OCI-LY1 (cell line): ENCODE measurements around the gene NDRG2.
"Not testable (repeated sequence)": the region's sequence is repeated elsewhere in the genome, so short reads cannot be mapped to it uniquely, and the experiment has no call there.

Experiments
- H2AFZ ChIP-seq: fragments of 200-600 bp; sonication (generic), shearing (Covaris generic); 2 replicates; pipeline ENCODE4 v1.6.0; 2014; ENCODE audit warnings: antibody characterized with exemption, mild to moderate bottlenecking, low read length
- H3F3A ChIP-seq: fragments of 200-600 bp; sonication (generic), shearing (Covaris generic); 2 replicates; pipeline ENCODE4 v1.6.0; 2014; ENCODE audit warnings: mild to moderate bottlenecking, antibody characterized with exemption, low read length, moderate library complexity; ENCODE audit not compliant: insufficient read depth
- H3K27ac ChIP-seq: fragments of 200-600 bp; sonication (generic); 2 replicates; pipeline ENCODE4 v1.5.1; 2014; ENCODE audit warnings: low read length, mixed run types, mild to moderate bottlenecking, low read depth; ENCODE audit not compliant: poor library complexity, severe bottlenecking
- H3K27me3 ChIP-seq: fragments of 200-600 bp; sonication (generic); 2 replicates; pipeline ENCODE4 v1.6.0; 2014; ENCODE audit warnings: antibody characterized with exemption, mild to moderate bottlenecking, low read length, moderate library complexity; ENCODE audit not compliant: insufficient read depth
- H3K36me3 ChIP-seq: fragments of 200-600 bp; sonication (generic); 2 replicates; pipeline ENCODE4 v1.6.1; 2014; ENCODE audit warnings: mild to moderate bottlenecking, antibody characterized with exemption, low read length, moderate library complexity, mixed read lengths; ENCODE audit not compliant: insufficient read depth
- H3K4me1 ChIP-seq: fragments of 200-600 bp; sonication (generic); 2 replicates; pipeline ENCODE4 v1.5.1; 2014; ENCODE audit warnings: mild to moderate bottlenecking, low read length, moderate library complexity; ENCODE audit not compliant: insufficient read depth, severe bottlenecking
- H3K4me2 ChIP-seq: fragments of 200-600 bp; sonication (generic), shearing (Covaris generic); 2 replicates; pipeline ENCODE4 v1.6.1; 2014; ENCODE audit warnings: low read length
- H3K4me3 ChIP-seq: fragments of 200-600 bp; sonication (generic); 2 replicates; pipeline ENCODE4 v1.5.1; 2014; ENCODE audit warnings: low read length, low read depth, mild to moderate bottlenecking, mixed read lengths; ENCODE audit not compliant: poor library complexity, severe bottlenecking
- H3K79me2 ChIP-seq: fragments of 200-600 bp; shearing (Covaris generic); 2 replicates; pipeline ENCODE4 v1.6.1; 2016; ENCODE audit warnings: mixed run types, low read length, mixed read lengths; ENCODE audit not compliant: insufficient read depth
- H3K9ac ChIP-seq: fragments of 200-600 bp; sonication (generic), shearing (Covaris generic); 2 replicates; pipeline ENCODE4 v1.6.1; 2014; ENCODE audit warnings: mild to moderate bottlenecking, low read length, mixed read lengths
- H3K9me2 ChIP-seq: fragments of 200-600 bp; sonication (generic), shearing (Covaris generic); 2 replicates; pipeline ENCODE4 v1.6.1; 2014; ENCODE audit warnings: low read depth, mild to moderate bottlenecking, low read length, mixed read lengths
- H3K9me3 ChIP-seq: fragments of 200-600 bp; shearing (Covaris generic); 2 replicates; pipeline ENCODE4 v1.6.1; 2014; ENCODE audit warnings: low read length, mixed read lengths
- H4K20me1 ChIP-seq: fragments of 200-600 bp; sonication (generic), shearing (Covaris generic); 2 replicates; pipeline ENCODE4 v1.6.0; 2016; ENCODE audit warnings: mild to moderate bottlenecking, low read length; ENCODE audit not compliant: insufficient read depth
- EZH2 ChIP-seq: fragments of 200-600 bp; sonication (generic), shearing (Covaris generic); IDR thresholded peaks from 2 replicates; pipeline ENCODE4 v1.8.0; 2017; ENCODE audit warnings: borderline replicate concordance, mixed run types, mild to moderate bottlenecking, antibody characterized with exemption, low read length, moderate library complexity, mixed read lengths
- TF ChIP-seq, protein P1 (sequence below): fragments of 200-600 bp; sonication (generic), shearing (Covaris generic); IDR thresholded peaks from 2 replicates; pipeline ENCODE4 v1.5.1; 2017; ENCODE audit warnings: mild to moderate bottlenecking, antibody characterized with exemption, low read length, moderate library complexity, mixed read lengths

Gene NDRG2

DNA sequence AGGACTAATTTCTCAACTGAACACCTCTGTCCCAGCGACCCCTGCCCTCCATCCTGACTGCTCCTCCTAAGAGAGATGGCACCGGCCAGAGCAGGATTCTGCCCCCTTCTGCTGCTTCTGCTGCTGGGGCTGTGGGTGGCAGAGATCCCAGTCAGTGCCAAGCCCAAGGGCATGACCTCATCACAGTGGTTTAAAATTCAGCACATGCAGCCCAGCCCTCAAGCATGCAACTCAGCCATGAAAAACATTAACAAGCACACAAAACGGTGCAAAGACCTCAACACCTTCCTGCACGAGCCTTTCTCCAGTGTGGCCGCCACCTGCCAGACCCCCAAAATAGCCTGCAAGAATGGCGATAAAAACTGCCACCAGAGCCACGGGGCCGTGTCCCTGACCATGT, 18.1 kb upstream of the NDRG2 start:
- no peaks in the 10 kb centered on the region for H3K4me1 ChIP-seq
- TF ChIP-seq EZH2 = no peak
- TF ChIP-seq, protein P1, sequence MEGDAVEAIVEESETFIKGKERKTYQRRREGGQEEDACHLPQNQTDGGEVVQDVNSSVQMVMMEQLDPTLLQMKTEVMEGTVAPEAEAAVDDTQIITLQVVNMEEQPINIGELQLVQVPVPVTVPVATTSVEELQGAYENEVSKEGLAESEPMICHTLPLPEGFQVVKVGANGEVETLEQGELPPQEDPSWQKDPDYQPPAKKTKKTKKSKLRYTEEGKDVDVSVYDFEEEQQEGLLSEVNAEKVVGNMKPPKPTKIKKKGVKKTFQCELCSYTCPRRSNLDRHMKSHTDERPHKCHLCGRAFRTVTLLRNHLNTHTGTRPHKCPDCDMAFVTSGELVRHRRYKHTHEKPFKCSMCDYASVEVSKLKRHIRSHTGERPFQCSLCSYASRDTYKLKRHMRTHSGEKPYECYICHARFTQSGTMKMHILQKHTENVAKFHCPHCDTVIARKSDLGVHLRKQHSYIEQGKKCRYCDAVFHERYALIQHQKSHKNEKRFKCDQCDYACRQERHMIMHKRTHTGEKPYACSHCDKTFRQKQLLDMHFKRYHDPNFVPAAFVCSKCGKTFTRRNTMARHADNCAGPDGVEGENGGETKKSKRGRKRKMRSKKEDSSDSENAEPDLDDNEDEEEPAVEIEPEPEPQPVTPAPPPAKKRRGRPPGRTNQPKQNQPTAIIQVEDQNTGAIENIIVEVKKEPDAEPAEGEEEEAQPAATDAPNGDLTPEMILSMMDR = no peak
- H4K20me1 ChIP-seq = no peaks in the 10 kb centered on the region
- no peaks in the 10 kb centered on the region for H3K9me3 ChIP-seq
- H3K36me3 ChIP-seq = no peaks in the 10 kb centered on the region
- H3K27ac ChIP-seq = no peak overlapping the region
- no peak overlapping the region for H2AFZ ChIP-seq
- no peaks in the 10 kb centered on the region for H3K79me2 ChIP-seq
- H3K9me2 ChIP-seq = no peaks in the 10 kb centered on the region
- H3K9ac ChIP-seq = no peak overlapping the region
- no peak overlapping the region for H3K4me2 ChIP-seq
- H3K27me3 ChIP-seq = no peaks in the 10 kb centered on the region; the same call in 1 of the 2 replicates
- no peaks in the 10 kb centered on the region for H3F3A ChIP-seq
- no peak overlapping the region for H3K4me3 ChIP-seq

DNA sequence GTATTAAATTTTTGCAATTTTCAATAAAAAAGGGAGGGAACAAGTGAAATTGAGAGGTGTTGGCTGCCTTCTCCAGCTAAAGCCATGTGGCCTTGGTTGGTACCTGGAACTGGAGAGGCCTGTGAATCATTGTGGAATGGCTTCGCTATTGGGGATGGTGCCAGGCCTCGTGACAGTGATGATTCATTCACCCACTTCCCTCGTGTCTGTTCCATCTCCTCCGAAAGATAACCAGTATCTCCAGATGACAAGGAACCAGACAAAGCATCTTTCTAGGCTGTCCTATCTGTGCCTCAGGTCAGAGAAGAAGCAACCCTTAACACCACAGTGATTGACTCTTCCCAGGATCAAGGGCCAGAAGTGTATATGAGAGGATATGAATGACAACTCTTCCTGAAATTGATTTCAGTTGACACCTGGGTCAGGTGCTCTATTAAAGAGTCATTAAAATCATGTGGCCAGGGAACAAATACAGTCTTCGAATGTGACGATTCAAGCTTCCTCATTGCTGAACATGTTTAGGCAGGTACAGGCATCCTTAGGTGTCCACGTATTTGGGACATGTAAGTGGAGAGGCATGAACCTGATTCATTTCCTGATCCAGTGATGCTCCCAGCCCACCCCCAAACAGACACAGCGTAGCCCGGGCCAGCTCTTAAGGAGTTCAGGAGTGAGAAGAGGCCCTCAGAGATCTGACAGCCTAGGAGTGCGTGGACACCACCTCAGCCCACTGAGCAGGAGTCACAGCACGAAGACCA, 17.0 kb upstream of the NDRG2 start, which contains the start of gene RNASE7:
Gene RNASE7 (plus strand): TSS at position 687 of the 758 bp plus-strand sequence. CDS start 631 bp downstream, outside the sequence.
- H3K9ac ChIP-seq = no peak within 1 kb of the TSS
- H3K27me3 ChIP-seq = no peaks in the 10 kb centered on the region; the same call in 1 of the 2 replicates
- no peak for TF ChIP-seq EZH2
- TF ChIP-seq, protein P1 = no peak
- H3K4me3 ChIP-seq = no peak within 1 kb of the TSS
- no peak within 1 kb of the TSS for H2AFZ ChIP-seq
- no peaks in the 10 kb centered on the region for H3K9me3 ChIP-seq
- H3F3A ChIP-seq = no peaks in the 10 kb centered on the region
- H3K4me1 ChIP-seq = no peaks in the 10 kb centered on the region
- H3K36me3 ChIP-seq = no peaks in the 10 kb centered on the region
- H3K4me2 ChIP-seq = no peak within 1 kb of the TSS
- H4K20me1 ChIP-seq = no peaks in the 10 kb centered on the region
- H3K79me2 ChIP-seq = no peaks in the 10 kb centered on the region
- H3K9me2 ChIP-seq = no peaks in the 10 kb centered on the region
- H3K27ac ChIP-seq = no peak within 1 kb of the TSS

DNA sequence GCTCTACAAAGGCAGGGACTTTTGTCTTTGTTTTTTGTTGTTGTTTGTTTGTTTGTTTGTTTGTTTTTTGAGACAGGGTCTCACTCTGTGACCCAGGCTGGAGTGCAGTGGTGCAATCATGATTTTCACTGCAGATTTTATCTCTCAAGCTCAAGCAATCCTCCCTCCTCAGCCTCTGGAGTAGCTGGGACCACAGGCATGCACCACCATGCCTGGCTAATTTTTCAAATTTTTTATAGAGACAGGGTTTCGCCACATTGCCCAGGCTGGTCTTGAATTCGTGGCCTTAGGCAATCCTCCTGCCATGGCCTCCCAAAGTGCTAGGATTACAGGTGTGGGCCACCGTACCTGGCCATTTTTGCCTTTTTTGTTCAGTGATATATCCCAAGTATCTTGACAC, 16.1 kb upstream of the NDRG2 start:
- H3K9me3 ChIP-seq, H4K20me1 ChIP-seq, H3K79me2 ChIP-seq, H3K4me2 ChIP-seq, H3K4me1 ChIP-seq, H2AFZ ChIP-seq, H3F3A ChIP-seq, H3K9ac ChIP-seq, H3K9me2 ChIP-seq, H3K4me3 ChIP-seq, H3K27me3 ChIP-seq, H3K36me3 ChIP-seq, H3K27ac ChIP-seq: not testable (repeated sequence)

DNA sequence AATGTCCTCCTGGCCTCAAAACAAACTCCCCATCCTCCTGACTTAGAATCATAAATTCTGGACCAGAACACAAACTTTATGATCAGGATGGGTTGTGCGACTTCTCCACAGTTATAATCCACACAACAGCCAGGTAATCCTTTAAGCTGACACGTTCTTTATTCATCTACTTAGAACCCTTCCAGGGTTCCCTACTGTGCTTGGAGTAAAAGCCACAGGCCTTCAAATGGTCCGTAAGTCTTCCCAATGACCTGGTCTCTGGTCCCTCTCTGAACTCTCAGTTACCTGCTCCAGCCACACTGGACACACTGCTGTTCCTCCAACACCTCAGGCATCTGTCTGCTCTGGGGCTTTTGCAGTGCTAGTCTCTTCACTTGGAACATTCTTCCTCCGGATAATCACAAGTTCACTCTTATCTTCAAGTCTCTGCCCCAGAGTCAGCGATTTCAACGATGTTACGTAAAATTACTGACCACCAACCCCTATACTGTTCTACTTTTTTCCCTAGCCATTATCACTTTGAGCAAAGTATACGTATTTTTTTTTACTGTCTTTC, 15.6 kb upstream of the NDRG2 start:
- Histone ChIP-seq H3K4me2 (no peak overlapping the region), H4K20me1 (no peaks in the 10 kb centered on the region), H2AFZ (no peak overlapping the region), H3K27me3 (no peaks in the 10 kb centered on the region; the same call in 1 of the 2 replicates), H3K4me1 (no peaks in the 10 kb centered on the region), H3K9me3 (no peaks in the 10 kb centered on the region), H3K9ac (no peak overlapping the region), H3K4me3 (no peak overlapping the region), H3K9me2 (no peaks in the 10 kb centered on the region), H3K79me2 (no peaks in the 10 kb centered on the region), H3K27ac (no peak overlapping the region), H3F3A (no peaks in the 10 kb centered on the region), H3K36me3 (no peaks in the 10 kb centered on the region)
- TF ChIP-seq EZH2 = no peak
- TF ChIP-seq, protein P1 = no peak
